GM19023 (cell line): ENCODE data around the gene PUDP.
"Not testable (repeated sequence)": the region's sequence is repeated elsewhere in the genome, so short reads cannot be mapped to it uniquely, and the experiment has no call there.

ENCODE experiments used
- ATAC-seq: cut with Tn5 transposase; IDR thresholded peaks from one replicate; pipeline ENCODE4 v1.9.1; 2021; ENCODE audit warnings: mild to moderate bottlenecking, moderate library complexity; ENCODE audit not compliant: unreplicated experiment

The PUDP gene

DNA sequence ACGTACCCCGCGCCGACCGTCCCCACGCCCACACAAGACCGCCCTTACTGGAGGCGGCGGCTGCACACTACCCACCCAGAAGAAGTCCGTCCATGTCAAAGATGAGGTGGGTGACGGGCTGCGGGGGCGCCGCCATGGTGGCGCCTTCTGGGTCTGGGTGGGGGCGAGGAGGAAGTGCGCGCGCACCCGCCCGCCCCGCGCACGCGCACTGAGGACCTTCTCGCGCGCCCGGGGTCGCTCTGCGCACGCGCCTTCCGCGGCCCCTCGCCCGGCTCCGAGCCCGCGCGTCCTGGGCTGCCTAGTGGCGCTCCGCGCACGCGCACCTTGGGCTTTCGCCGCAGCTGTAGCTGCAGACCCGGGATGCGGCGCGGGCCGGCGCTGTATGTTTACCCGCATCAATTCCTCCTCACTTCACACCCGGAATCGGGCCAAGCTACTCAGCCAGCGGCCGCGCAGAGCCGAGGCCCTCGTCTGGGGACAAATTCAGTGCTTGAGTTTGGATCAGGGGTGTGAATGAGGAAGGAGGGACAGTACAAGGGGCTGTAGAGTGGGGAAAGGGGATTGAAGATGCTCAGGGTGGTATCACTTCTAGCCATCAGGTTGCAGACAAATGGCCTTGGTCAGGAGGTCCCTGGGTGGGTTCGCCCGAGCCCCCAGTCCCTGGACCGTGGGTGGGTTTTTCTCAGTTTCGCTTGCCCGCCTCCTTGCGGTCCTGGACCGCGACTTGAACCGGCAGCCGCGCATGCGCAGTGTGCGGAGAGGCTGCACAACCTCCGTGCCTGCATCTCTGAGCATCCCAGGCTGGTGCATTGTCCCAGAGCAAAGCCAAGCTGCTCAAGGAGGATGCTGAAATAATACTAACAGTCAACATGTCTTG lies at the start of gene PUDP:
Gene PUDP (minus strand): TSS at position 176 of the 877 bp plus-strand sequence. CDS start 40 bp downstream, at position 136.
- ATAC-seq: peak; percentile 80

DNA sequence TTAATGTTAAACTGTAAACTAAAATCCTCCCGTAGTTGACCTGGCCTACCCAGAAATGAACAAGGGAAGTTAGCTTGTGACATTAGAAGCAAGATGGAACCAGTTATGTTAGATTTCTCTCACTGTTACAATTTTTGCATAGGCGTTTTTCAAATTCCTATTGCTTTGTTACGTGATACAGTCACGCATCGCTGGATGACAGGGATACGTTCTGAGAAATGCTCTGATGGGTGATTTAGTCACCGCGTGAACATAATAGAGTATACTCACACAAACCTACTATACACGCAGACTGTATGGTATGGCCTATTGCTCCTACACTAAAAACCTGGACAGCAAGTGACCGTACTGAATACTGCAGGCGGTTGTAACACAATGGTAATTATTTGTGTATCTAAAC lies 46.7 kb upstream of the PUDP start:
- ATAC-seq: no peak

DNA sequence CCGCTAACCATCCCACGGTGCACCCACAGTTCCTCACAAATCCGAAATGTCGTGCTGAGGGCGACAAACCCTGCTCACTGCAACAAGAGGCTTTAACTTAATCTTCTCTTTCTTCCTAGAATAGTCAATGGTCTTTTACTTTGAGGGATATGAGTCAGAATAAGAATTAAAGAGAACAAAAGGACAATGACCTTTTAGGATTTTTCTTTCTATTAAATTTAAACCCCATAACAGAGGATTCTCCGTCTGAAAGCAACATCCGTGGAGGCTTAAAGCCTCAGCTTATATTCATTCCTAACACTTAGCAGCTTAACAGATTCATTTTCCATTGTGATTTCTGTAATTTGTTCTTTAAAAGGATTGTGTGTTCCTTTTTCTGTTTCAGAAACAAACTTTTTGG lies 44.9 kb upstream of the PUDP start:
- no peak for ATAC-seq

DNA sequence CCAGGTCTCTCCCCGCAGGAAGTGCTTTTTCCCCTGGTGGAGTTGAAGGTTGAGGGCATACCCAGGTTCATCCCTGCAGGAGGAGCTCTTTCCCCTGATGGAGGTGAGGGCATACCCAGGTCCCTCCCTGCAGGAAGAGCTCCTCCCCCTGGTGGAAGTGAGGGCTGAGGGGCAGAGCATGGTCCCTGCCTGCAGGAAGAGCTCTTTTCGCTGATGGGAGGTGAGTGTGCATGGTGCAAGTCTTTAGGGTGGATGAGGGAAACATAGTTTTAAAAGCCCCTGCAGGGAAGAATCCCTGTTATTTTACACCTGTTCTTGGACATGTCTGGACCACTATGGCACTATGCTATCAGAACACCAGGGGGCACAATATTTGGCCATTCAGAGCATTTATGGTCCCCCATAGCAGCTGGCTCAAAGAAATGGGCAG lies 43.7 kb upstream of the PUDP start:
- ATAC-seq: no peak

DNA sequence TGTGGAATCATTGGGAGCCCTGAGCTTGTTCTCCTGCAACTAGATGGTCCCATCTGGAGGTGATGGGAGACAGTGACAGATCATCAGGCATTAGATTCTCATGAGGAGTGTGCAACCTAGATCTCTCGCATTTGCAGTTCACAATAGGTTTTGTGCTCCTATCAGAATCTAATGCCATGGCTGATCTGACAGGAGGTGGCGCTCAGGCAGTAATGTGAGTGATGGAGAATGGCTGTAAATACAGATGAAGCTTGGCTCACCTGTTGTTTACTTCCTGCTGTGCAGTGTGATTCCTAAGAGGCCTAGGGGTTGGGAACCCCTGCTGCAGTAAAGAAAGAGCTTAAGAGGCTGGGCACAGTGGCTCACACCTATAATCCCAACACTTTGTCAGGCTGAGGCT lies 42.2 kb upstream of the PUDP start:
- ATAC-seq: no peak

DNA sequence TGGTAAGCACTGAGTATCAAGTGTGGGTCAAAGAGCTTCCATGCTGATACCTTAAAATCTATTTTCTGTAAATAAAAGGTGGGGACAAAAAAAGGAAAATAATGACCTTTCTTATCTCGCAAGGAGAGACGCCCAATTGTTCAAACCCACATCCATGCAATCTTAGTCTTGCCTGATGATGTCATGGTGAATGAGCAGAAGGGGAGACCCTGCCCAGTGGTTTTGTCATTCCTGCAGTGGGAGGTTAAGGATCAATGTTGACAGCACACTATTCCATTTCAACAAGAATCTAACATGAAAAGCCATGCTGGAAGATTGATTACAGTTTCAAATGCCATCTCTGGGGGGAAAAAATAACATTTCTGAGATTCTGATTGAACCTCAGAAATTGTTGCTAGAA lies 40.7 kb upstream of the PUDP start:
- ATAC-seq: no peak

DNA sequence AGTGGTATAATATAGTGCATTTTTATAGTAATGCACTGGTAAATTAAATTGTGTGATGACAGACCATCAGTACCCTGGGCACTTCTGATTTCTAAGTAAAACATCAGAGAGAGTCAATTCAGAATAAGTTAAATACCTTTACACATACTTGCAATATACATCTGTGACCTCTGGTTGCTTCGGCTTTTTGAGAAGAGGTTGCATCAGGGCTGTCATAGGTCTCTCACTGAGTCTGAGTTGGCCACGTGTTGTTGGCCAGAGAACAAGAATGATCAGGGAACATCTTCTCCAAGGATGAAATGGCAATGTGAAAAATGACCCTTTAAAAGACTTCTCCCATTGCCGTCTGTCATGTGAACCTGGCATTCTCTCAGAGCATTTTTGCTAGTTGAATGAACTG lies 36.9 kb upstream of the PUDP start:
- ATAC-seq: no peak

DNA sequence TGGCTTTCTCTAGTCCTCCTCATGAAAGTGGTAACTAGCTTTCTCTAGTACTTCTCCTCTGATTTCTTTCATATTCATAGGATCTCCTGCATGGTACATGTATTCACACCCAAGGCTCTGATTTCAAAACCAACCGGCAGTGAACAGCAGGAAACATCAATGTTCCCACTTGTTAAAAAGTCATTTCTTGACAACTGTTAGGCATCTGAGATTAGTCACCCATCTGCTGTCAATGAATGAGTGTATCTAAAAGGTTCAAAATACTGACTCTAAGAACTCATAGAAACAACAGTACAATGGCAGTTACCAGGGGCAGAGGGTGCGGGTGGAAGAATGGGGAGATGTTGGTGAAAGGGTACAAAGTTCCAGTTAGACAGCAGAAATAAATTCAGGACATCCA lies 31.5 kb upstream of the PUDP start:
- no peak for ATAC-seq

DNA sequence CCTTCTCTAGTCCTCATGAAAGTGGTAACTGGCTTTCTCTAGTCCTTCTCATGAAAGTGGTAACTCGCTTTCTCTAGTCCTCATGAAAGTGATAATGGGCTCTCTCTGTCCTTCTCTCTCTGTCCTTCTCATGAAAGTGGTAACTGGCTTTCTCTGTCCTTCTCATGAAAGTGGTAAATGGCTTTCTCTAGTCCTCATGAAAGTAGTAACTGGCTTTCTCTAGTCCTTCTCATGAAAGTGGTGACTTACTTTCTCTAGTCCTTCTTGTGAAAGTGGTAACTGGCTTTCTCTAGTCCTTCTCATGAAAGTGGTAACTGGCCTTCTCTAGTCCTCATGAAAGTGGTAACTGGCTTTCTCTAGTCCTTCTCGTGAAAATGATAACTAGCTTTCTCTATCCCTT lies 30.9 kb upstream of the PUDP start:
- not testable (repeated sequence) for ATAC-seq

DNA sequence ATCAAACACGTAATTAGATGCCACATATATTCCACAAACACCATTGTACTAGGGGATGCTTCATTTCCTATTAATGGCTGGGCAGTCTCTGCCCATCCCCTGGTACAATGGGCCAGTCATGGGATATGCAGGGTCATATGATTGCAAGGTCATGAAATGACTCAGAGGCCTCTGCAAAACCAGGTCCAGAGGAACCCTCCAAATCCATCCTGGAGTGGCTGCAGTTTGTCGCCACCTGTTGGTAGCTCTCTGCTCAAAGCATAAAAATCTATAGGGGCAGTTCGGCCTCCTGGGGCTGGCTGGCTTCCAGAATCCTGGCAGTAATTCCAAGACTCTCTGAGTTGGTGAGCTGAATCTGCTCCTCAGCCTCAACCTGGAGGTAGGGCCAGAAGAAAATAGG lies 22.9 kb upstream of the PUDP start:
- no peak for ATAC-seq

DNA sequence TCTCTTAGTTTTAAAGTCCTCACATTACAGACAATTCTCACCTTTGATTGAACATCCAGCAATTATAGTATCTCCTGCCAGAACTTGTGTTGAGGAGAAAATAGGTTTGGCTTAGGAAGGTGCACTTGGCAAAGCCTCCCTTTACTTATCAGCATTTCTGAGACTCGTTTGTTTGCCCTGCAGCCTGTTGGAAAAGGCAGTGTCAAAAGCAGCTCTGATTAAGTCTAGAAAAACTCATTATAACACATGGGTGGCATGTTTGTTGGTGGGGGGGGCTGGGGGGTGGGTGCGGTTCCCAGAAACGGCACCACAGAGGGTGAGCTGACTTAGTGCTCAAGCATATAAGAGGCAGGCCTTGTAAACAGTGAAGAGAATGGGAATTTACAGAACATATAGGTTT lies 21.7 kb upstream of the PUDP start:
- no peak for ATAC-seq

DNA sequence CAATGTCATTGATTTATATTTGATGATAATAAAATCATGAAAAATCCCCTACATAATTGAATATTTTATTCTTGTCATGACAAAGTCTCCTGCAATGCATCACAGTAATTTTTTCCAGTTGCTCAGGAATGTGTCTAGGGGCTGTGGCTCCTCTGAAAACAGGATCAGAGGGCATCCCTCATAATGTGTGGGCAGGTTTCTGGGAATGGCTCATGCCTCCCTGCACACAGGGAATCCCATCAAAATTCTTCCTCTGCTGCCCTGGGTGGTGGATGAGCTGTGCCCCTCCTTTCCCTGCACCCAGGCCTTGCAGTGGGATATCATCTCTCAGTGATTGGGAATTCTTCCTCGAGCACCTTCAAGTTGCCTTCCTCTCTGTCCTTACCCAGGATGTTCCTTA lies 20.4 kb upstream of the PUDP start:
- no peak for ATAC-seq

DNA sequence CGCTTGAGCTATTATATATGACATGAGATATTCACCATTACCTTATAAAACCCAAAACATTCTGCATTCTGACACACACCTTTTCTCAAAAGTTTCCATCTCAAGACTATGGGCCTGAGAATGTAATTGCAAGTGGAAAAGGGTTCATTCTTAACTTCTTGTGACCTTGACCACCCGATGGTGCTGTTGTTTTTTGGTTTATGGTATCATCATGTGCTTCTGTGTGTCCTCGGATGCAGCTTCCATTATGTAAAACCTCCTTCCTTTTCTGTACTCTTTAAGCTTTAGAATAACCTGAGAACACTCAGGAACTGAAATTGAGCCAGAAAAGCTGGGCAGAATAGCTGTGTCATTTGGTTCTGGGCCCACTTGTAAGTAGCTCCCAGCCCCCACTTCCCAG lies 16.2 kb upstream of the PUDP start:
- no peak for ATAC-seq

DNA sequence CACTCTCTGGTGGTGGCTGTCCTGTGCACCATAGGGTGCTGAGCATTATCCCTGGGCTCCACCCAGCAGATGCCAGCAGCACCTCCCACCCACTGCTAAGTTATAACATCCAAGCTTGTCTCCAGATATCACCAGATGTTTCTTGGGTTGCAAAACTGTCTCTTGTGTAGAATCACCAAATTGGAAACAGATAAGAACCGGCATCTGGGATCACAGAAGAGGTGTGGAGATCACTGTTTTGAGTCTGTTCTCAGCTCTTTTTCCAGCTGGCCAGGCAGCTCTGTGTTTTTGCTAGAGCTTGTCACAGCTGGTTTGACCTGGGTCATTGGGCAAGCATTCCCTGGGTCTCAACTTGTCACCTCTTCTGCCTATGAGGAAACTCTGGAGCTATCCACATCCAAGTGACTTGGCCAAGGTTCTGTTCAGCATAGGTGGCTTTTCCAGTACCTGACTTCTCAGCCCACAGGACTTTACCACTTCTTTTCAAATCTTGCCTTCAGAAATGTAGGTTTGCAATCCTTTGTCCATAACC lies 15.3 kb upstream of the PUDP start:
- no peak for ATAC-seq

DNA sequence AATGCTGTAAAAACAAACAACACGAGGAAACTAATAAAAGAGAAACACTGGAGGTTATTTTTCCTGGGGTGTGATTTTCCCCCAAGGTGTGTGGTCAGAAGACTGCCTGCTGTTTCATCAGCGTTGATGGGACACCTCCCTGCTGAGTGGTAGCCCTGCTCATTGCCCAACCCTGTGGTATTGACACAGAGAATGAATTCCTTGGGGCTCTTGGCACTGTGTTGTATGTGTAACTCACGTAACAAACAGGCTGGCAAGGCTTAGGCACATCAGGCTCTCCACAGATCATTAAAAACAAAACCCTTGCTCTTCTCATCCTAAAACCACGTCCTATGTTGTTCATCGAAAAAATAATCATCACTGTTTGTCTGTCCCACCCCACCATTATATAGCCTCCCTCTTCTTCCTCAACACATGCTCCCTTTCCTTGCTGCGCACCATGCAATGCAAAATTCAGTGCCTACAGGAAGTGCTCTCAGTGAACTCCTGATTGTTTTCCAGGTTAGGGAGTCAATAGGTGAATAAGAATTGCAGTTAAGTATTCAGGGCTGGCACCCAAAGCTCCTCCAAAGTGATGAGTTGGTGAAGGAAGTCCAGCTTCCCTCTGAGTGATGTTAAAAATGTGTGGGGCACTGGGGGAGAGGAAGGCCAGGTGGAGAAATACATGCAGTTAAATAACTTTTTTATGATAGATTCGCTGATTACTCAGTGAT lies 11.4 kb upstream of the PUDP start:
- ATAC-seq: no peak

DNA sequence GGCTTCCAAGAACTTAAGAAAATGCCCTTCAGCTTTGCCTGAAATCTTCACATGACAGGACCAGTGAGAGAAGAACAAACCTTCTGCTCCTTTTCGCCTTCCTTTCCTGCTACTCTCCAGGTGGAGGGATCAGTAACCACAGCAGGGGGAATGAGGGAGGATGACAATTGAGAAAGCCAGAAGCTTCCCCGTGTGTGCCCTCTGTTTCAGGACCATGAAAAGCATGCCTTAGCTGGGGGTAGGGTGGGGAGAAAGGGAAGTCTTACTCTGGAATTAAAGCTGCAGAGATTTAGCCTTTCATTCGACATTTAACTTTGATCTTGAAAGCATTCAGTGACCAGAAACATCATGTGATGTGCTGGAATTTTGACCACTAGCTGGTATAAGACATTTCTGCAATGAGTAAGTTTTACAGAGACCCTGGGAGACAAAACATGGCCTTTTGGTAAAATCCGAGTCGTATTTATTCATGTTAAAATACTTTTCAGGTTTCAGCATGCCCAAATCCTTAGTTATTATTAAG lies 10.6 kb upstream of the PUDP start:
- no peak for ATAC-seq

DNA sequence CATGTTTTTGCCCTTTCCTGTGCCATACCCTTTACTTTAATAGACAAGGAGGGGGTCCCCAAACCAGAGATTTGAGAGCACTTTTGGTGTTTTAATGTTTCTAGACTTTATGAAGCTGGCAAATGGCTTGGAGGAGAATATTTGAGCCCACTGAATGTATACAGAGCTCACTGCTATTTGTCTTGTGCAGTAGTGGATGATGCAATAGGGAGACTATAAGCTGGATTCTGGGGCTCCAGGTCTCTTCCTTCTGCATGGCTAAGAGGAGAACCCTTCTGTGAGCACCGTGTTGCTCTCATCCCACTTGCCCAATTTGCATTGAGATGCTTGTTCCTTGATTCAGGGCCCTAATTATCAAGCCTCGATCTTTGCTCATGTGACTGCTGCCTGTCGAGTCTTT lies 8.9 kb upstream of the PUDP start:
- no peak for ATAC-seq

DNA sequence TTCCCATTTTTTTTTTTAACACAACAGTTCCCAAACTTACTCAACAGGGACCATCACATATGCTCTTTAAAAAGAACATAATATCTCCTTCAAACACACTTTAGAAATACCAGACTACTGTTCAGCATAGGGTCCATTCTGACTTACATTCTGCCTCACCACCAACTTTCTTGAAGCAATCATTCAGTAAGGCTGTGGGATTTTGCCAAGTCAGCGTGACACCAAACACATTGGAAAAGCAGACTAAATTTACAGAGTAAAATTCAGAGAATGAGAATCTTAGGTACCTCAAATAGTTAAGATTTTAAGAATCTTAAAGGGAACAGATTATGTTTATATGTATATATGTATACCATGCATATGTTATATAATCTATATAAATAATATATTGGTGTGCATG lies 7.2 kb upstream of the PUDP start:
- ATAC-seq: no peak

DNA sequence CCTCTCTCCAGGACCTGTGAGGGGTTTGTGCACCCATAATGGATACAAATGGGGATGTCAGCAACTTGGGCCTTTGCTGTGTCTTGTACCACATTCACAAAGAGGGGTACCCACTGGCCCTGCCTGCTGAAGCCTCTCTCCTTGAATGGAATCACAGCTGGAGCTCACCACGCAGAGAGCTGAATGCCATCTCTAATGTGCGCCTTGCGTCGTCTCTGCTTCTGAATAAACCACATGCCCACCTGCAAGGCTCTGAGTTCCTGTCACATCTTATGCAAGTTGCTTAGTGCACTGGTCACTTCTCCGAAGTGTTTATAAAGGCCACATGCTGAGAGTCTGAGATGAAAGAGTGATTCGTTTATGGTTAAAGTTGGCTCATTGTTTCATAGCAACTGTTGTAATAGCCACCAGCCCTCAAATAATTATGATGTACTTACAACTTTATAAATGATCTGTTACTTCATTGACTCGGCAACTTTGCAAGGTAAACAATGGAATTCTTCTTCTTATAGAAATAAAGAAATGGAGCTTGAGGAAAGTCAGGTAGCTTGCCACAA lies 6.2 kb upstream of the PUDP start:
- no peak for ATAC-seq

DNA sequence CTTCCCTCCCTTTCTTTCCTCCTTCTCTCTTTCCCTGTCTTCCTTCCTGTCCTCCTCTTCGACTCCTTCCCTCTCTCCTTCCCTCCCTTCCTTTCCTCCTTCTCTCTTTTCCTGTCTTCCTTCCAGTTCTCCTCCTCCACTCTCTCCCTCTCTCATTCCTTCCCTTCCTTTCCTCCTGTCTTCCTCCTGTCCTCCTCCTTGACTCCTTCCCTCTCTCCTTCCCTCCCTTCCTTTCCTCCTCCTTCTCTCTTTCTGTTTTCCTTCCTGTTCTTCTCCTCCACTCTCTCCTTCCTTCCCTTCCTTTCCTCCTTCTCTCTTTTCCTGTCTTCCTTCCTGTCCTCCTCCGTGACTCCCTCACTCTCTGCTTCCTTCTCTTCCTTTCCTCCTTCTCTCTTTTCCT lies 5.3 kb upstream of the PUDP start:
- ATAC-seq: no peak

DNA sequence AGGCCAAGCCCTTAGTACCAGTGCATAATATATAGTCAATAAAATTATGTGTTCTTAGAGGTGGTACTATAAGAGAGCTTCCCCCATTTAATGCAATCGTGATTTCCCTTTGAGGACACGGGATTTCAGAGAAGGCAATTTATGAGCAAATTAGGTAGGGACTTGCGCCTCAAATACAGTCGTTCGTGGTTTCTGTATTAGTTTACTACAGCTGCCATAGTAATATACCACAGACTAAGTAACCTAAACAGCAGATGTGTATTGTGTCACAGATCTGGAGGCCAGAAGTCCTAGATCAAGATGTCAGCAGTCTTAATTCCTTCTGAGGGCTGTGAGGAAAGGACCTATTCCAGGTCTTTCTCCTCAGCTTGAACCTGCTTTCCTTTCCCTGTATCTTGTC lies 1.5 kb upstream of the PUDP start:
- ATAC-seq: no peak
